K562 (cell line): ENCODE measurements around the gene SMIM29. TPM values are rescaled to one million over a fixed set of nuclear protein-coding genes. Genes with fewer than 3 reads are reported as not detected.

ENCODE experiments used
- CLOCK ChIP-seq: fragments of 250-450 bp; sonication (Bioruptor Pico); IDR thresholded peaks from 2 replicates; pipeline ENCODE4 v1.4.0; 2020; ENCODE audit warnings: mild to moderate bottlenecking, moderate library complexity, borderline replicate concordance
- CTBP1 ChIP-seq: fragments of 450-650 bp; IDR thresholded peaks from 2 replicates; pipeline ENCODE4 v1.6.1; 2016; ENCODE audit warnings: borderline replicate concordance
- FOXO4 ChIP-seq: fragments of 450-650 bp; formaldehyde crosslinking; IDR thresholded peaks from 2 replicates; pipeline ENCODE4 v1.4.0; 2020; ENCODE audit warnings: mild to moderate bottlenecking, moderate library complexity
- GMEB1 ChIP-seq: fragments of 250-450 bp; sonication (Bioruptor Pico); IDR thresholded peaks from 2 replicates; pipeline ENCODE4 v1.4.0; 2020; ENCODE audit warnings: mild to moderate bottlenecking
- GTF2B ChIP-seq: IDR thresholded peaks from 2 replicates; pipeline ENCODE4 v1.6.1; 2011; ENCODE audit not compliant: insufficient read length; ENCODE audit errors: extremely low read depth
- HDAC1 ChIP-seq, 2 experiments: fragments of 450-650 bp; IDR thresholded peaks; 2 replicates each; pipeline ENCODE4 v1.6.1; 2016 to 2017; ENCODE audit warnings: inconsistent platforms in 1 of 2, mild to moderate bottlenecking in 1 of 2, moderate library complexity in 1 of 2
- MAFG ChIP-seq: fragments of 450-650 bp; conservative IDR thresholded peaks from 2 replicates; pipeline ENCODE4 v1.6.1; 2016; ENCODE audit warnings: missing genetic modification characterization, missing compliant biosample characterization
- POLR2G ChIP-seq: fragments of 200-400 bp; formaldehyde crosslinking; IDR thresholded peaks from 2 replicates; pipeline ENCODE4 v1.6.1; 2017; ENCODE audit warnings: low read depth, mild to moderate bottlenecking, antibody characterized with exemption, low read length, moderate library complexity
- PRDM10 ChIP-seq: fragments of 450-650 bp; IDR thresholded peaks from 2 replicates; pipeline ENCODE4 v1.6.1; 2018; ENCODE audit not compliant: partially characterized antibody
- RFX1 ChIP-seq: fragments of 450-650 bp; IDR thresholded peaks from 2 replicates; pipeline ENCODE4 v1.6.1; 2016; ENCODE audit warnings: mild to moderate bottlenecking, moderate library complexity
- SP2 ChIP-seq: IDR thresholded peaks from 2 replicates; pipeline ENCODE4 v1.6.1; 2011; ENCODE audit warnings: mild to moderate bottlenecking, low read depth, low read length, moderate library complexity; ENCODE audit not compliant: poor library complexity, severe bottlenecking; ENCODE audit errors: extremely low read depth
- XRCC5 ChIP-seq: fragments of 200-400 bp; formaldehyde crosslinking; IDR thresholded peaks from 2 replicates; pipeline ENCODE4 v1.6.1; 2017; ENCODE audit warnings: low read depth, mild to moderate bottlenecking, low read length
- ZKSCAN1 ChIP-seq: fragments of 150-350 bp; IDR thresholded peaks from 2 replicates; pipeline ENCODE4 v1.6.1; 2016; ENCODE audit warnings: low read depth, low read length
- ZNF184 ChIP-seq: sonication (generic); formaldehyde crosslinking; IDR thresholded peaks from 2 replicates; pipeline ENCODE4 v1.5.0; 2020; ENCODE audit warnings: missing genetic modification reagents
- ZNF707 ChIP-seq: fragments of 250-450 bp; sonication (Bioruptor Pico); conservative IDR thresholded peaks from 2 replicates; pipeline ENCODE4 v1.8.0; 2022; ENCODE audit warnings: inconsistent platforms, mild to moderate bottlenecking, moderate library complexity
- polyA plus RNA-seq, 8 experiments: library from polyadenylated mRNA; depleted of rRNA in 4 of 8; stranded (reverse) in 5 of 8; unstranded in 3 of 8; fragments of >200 nt; fragmentation: Nextera tagmentation in 2 of 8; fragmentation: Illumina TruSeq in 1 of 8; extraction: Ambion mirVana in 2 of 8; extraction: Trizol in 1 of 8; gene quantifications; 2 replicates each; pipeline versions ENCODE4 v1.2.1 to v1.2.3, GENCODE V29; 2011 to 2014; ENCODE audit warnings: inconsistent platforms in 1 of 8, missing spikeins in 1 of 8
- total RNA-seq, 7 experiments: library from RNA; depleted of rRNA in 6 of 7; stranded (reverse); fragments of >200 nt in 6 of 7; fragmentation: Illumina TruSeq in 2 of 7; extraction: Trizol in 2 of 7; gene quantifications; 2 replicates each; pipeline versions ENCODE4 v1.2.1 to v1.2.3, GENCODE V29; 2011 to 2021; ENCODE audit warnings: low replicate concordance in 1 of 7

SMIM29 gene
- total and polyA plus RNA-seq, 9 of the 15 experiments (the other 6 are each of a cell fraction or from before 2014, with no cell fraction given): 6.5 to 36.7 (median 20.9) TPM

GRCh38 chr6:34223956-34224940 lies 24.6 kb downstream of the SMIM29 start (continued):
- TF ChIP-seq HDAC1 (IDR thresholded peaks at IDR 0.05) (peak in 1 of 2 experiments; percentile 59; a peak in 2 of 4 replicates), FOXO4 (CRISPR knock-in tag) (no peak), CLOCK (no peak), POLR2G (peak; percentile 87), RFX1 (no peak), GTF2B (no peak), MAFG (tag) (no peak), PRDM10 (no peak), SP2 (no peak), CTBP1 (peak; percentile 56; the same call in 1 of the 2 replicates), XRCC5 (peak; percentile 25; the same call in 1 of the 2 replicates), ZNF707 (no peak), GMEB1 (CRISPR knock-in tag) (peak; percentile 61), ZKSCAN1 (0 out of 2 replicates have a peak, but pooled peaks have one; percentile 17), ZNF184 (CRISPR knock-in tag) (no peak)
